ENCODE measurements around the gene PARN.
"Not testable (repeated sequence)": the region's sequence is repeated elsewhere in the genome, so short reads cannot be mapped to it uniquely, and the experiment has no call there.

The PARN gene

GRCh38 chr16:14400978-14401710 is 228.9 kb downstream of the PARN start:
- DNase-seq (ENCODE audit: low spot score), result not testable (repeated sequence)

- no peak for DNase-seq (ENCODE audit: low spot score)
These were observed 229.6 kb downstream of the PARN start for GRCh38 chr16:14400285-14400977.

- peak; percentile 47 for DNase-seq (ENCODE audit: low spot score)
These were observed 230.4 kb downstream of the PARN start for GRCh38 chr16:14399378-14400284.

GRCh38 chr16:14398014-14398717 is 231.9 kb downstream of the PARN start:
- no peak for DNase-seq (ENCODE audit: low spot score)

GRCh38 chr16:14395710-14396304 is 234.3 kb downstream of the PARN start:
- not testable (repeated sequence) for DNase-seq (ENCODE audit: low spot score)

- no peak for DNase-seq (ENCODE audit: low spot score)
These were observed 235.2 kb downstream of the PARN start for GRCh38 chr16:14394834-14395233.

- DNase-seq (ENCODE audit: low spot score), result no peak
These were observed 237.1 kb downstream of the PARN start for GRCh38 chr16:14392960-14393359.

GRCh38 chr16:14389359-14389758 is 240.7 kb downstream of the PARN start:
- DNase-seq (ENCODE audit: low spot score), result no peak

- no peak for DNase-seq (ENCODE audit: low spot score)
These were observed 241.8 kb downstream of the PARN start for GRCh38 chr16:14388243-14388642.

- DNase-seq (ENCODE audit: low spot score), result no peak
These were observed 243.9 kb downstream of the PARN start for GRCh38 chr16:14386115-14386514.

Measured in HuH-7 (cell line).